H1 (cell line): ENCODE results near the gene SND1. TPM values are rescaled to one million over a fixed set of nuclear protein-coding genes. Genes with fewer than 3 reads are reported as not detected.

Experiments used
- CTCF ChIA-PET: fragments of 300-600 bp; sonication (Branson Sonifier 250); formaldehyde crosslinking; loops from one replicate; lab custom pipeline; 2021; ENCODE audit not compliant: partially characterized antibody; lab: Charles Lee
- POLR2A ChIA-PET: fragments of 300-600 bp; sonication (Branson Sonifier 250); formaldehyde crosslinking; loops from one replicate; lab custom pipeline; 2021; ENCODE audit warnings: inconsistent platforms; ENCODE audit not compliant: partially characterized antibody; lab: Charles Lee
- DNase-seq, 2 experiments: peaks; one replicate each; pipeline versions ENCODE4 v3.0.0 to v3.0.0-alpha.2; 2010 to 2022; ENCODE audit warnings: low spot score in 2 of 2, low read depth in 1 of 2, mixed read lengths in 1 of 2
- FAIRE-seq: peaks from 2 replicates; lab custom pipeline; 2011; peaks lifted over from hg19 to GRCh38; lab: Jason Lieb, UNC
- H2AFZ ChIP-seq: 2 replicates; pipeline ENCODE4 v1.8.1; 2012; ENCODE audit warnings: low read length, inconsistent platforms
- H2AK5ac ChIP-seq: 2 replicates; pipeline ENCODE4 v1.6.1; 2013; ENCODE audit warnings: low read depth, low read length
- H2BK120ac ChIP-seq: replicated peaks from 2 replicates; pipeline ENCODE3; 2013; ENCODE audit warnings: low read depth, low read length, inconsistent platforms
- H2BK12ac ChIP-seq: 2 replicates; pipeline ENCODE4 v1.6.1; 2013; ENCODE audit warnings: low read depth, low read length
- H2BK15ac ChIP-seq: 2 replicates; pipeline ENCODE4 v1.6.1; 2013; ENCODE audit warnings: low read length
- H2BK20ac ChIP-seq: 2 replicates; pipeline ENCODE4 v1.6.1; 2013; ENCODE audit warnings: low read length
- H2BK5ac ChIP-seq: 2 replicates; pipeline ENCODE4 v1.6.1; 2013; ENCODE audit warnings: low read depth, low read length
- H3K14ac ChIP-seq: 2 replicates; pipeline ENCODE4 v1.6.1; 2013; ENCODE audit warnings: inconsistent platforms; ENCODE audit not compliant: insufficient read length
- H3K18ac ChIP-seq: 2 replicates; pipeline ENCODE4 v1.6.1; 2013; ENCODE audit warnings: low read length; ENCODE audit errors: extremely low read depth
- H3K23ac ChIP-seq: 2 replicates; pipeline ENCODE4 v1.6.1; 2013; ENCODE audit warnings: inconsistent platforms; ENCODE audit not compliant: insufficient read length
- H3K23me2 ChIP-seq: 2 replicates; pipeline ENCODE4 v1.6.1; 2013; ENCODE audit warnings: low read depth, low read length
- H3K27ac ChIP-seq: 2 replicates; pipeline ENCODE4 v1.6.1; 2011; ENCODE audit warnings: low read depth, low read length, inconsistent platforms
- H3K27me3 ChIP-seq, 4 experiments: replicated peaks in 1 of 4; 1 replicate in 1 of 4; 2 replicates in 3 of 4; pipeline versions ENCODE4 v1.6.1 to v1.8.1; 2011 to 2013; ENCODE audit warnings: low read length in 3 of 4, mild to moderate bottlenecking in 3 of 4, inconsistent platforms in 2 of 4, mixed read lengths in 2 of 4, moderate library complexity in 1 of 4; ENCODE audit not compliant: control insufficient read depth in 3 of 4, insufficient read depth in 3 of 4; ENCODE audit errors: extremely low read depth in 1 of 4
- H3K36me3 ChIP-seq, 4 experiments: 2 replicates each; pipeline versions ENCODE4 v1.6.1 to v1.8.1; 2011 to 2013; ENCODE audit warnings: mild to moderate bottlenecking in 4 of 4, low read length in 3 of 4, moderate library complexity in 2 of 4, control low read depth in 1 of 4, inconsistent platforms in 1 of 4; ENCODE audit not compliant: insufficient read depth in 4 of 4, control insufficient read depth in 2 of 4
- H3K4ac ChIP-seq: replicated peaks from 2 replicates; pipeline ENCODE3; 2013; ENCODE audit warnings: low read length, low read depth, mixed read lengths, inconsistent platforms; ENCODE audit not compliant: insufficient read length
- H3K4me1 ChIP-seq, 4 experiments: replicated peaks in 1 of 4; 1 replicate in 1 of 4; 2 replicates in 3 of 4; pipeline versions ENCODE4 v1.6.1 to v1.8.1; 2011 to 2013; ENCODE audit warnings: low read length in 3 of 4, inconsistent platforms in 2 of 4, mixed read lengths in 1 of 4; ENCODE audit not compliant: insufficient read depth in 4 of 4, control insufficient read depth in 3 of 4
- H3K4me2 ChIP-seq, 2 experiments: 2 replicates each; pipeline versions ENCODE4 v1.6.1 to v1.8.1; 2011 to 2013; ENCODE audit warnings: low read depth in 2 of 2, low read length in 2 of 2, control low read depth in 1 of 2, inconsistent platforms in 1 of 2, mild to moderate bottlenecking in 1 of 2; ENCODE audit not compliant: insufficient read depth in 1 of 2
- H3K4me3 ChIP-seq, 4 experiments: fragments of 200-600, 300-600 bp in 1 of 4; sonication (generic), shearing (Covaris generic), sonication (Bioruptor Twin) in 1 of 4; 2 replicates each; pipeline versions ENCODE4 v1.5.1 to v1.8.1; 2011 to 2016; ENCODE audit warnings: low read length in 4 of 4, low read depth in 3 of 4, control low read depth in 2 of 4, inconsistent platforms in 2 of 4, mild to moderate bottlenecking in 2 of 4, mixed read lengths in 1 of 4, moderate library complexity in 1 of 4; ENCODE audit not compliant: insufficient read depth in 2 of 4; ENCODE audit errors: extremely low read depth in 1 of 4
- H3K56ac ChIP-seq: replicated peaks from 2 replicates; pipeline ENCODE3; 2013; ENCODE audit warnings: low read depth, mild to moderate bottlenecking, mixed read lengths, low read length, inconsistent platforms; ENCODE audit not compliant: insufficient read length
- H3K79me1 ChIP-seq: 2 replicates; pipeline ENCODE4 v1.6.1; 2013; ENCODE audit warnings: low read depth, low read length, control low read depth
- H3K79me2 ChIP-seq, 2 experiments: 2 replicates each; pipeline versions ENCODE4 v1.6.1 to v1.8.1; 2012 to 2013; ENCODE audit warnings: low read length in 2 of 2, mild to moderate bottlenecking in 2 of 2, inconsistent platforms in 1 of 2; ENCODE audit not compliant: insufficient read depth in 2 of 2, control insufficient read depth in 1 of 2
- H3K9ac ChIP-seq, 4 experiments: replicated peaks in 1 of 4; 1 replicate in 1 of 4; 2 replicates in 3 of 4; pipeline versions ENCODE4 v1.6.1 to v1.8.1; 2011 to 2013; ENCODE audit warnings: low read depth in 3 of 4, low read length in 3 of 4, control low read depth in 2 of 4, mild to moderate bottlenecking in 2 of 4, moderate library complexity in 2 of 4, inconsistent platforms in 1 of 4; ENCODE audit errors: extremely low read depth in 1 of 4
- H3K9me3 ChIP-seq, 2 experiments: 2 replicates each; pipeline versions ENCODE4 v1.6.1 to v1.8.1; 2012 to 2013; ENCODE audit warnings: mild to moderate bottlenecking in 2 of 2, moderate library complexity in 2 of 2, control low read depth in 1 of 2, inconsistent platforms in 1 of 2, low read depth in 1 of 2, low read length in 1 of 2, mixed read lengths in 1 of 2; ENCODE audit not compliant: insufficient read depth in 2 of 2
- H4K20me1 ChIP-seq, 2 experiments: replicated peaks in 1 of 2; 2 replicates each; pipeline versions ENCODE3 to v1.8.1; 2011 to 2013; ENCODE audit warnings: inconsistent platforms in 2 of 2, low read length in 2 of 2, mild to moderate bottlenecking in 1 of 2; ENCODE audit not compliant: insufficient read depth in 2 of 2, control insufficient read depth in 1 of 2
- H4K5ac ChIP-seq: 2 replicates; pipeline ENCODE4 v1.6.1; 2013; ENCODE audit warnings: low read length, low read depth, mixed read lengths, inconsistent platforms; ENCODE audit not compliant: insufficient read length
- H4K8ac ChIP-seq: 2 replicates; pipeline ENCODE4 v1.8.0; 2013; ENCODE audit warnings: mild to moderate bottlenecking, moderate library complexity, low read length, inconsistent platforms; ENCODE audit not compliant: insufficient read depth; ENCODE audit errors: extremely low read depth
- H4K91ac ChIP-seq: replicated peaks from 2 replicates; pipeline ENCODE3; 2013; ENCODE audit warnings: low read length, mixed read lengths, inconsistent platforms; ENCODE audit not compliant: insufficient read length
- CEBPB ChIP-seq: IDR thresholded peaks from 2 replicates; pipeline ENCODE4 v1.6.1; 2012; ENCODE audit warnings: low read depth, low read length
- MAFK ChIP-seq: IDR thresholded peaks from 2 replicates; pipeline ENCODE4 v1.6.1; 2012; ENCODE audit warnings: low read depth, mild to moderate bottlenecking, improper control_type of control experiment, low read length
- PHF8 ChIP-seq: fragments of 200-600 bp; sonication (generic); conservative IDR thresholded peaks from 2 replicates; pipeline ENCODE4 v1.7.1; 2012; ENCODE audit warnings: low read depth, mild to moderate bottlenecking, inconsistent platforms, low read length, moderate library complexity
- RFX5 ChIP-seq: IDR thresholded peaks from 2 replicates; pipeline ENCODE4 v1.6.1; 2011; ENCODE audit warnings: low read depth, low read length, improper control_type of control experiment, borderline replicate concordance
- SIRT6 ChIP-seq: IDR thresholded peaks from one replicate; pipeline ENCODE4 v1.7.1; 2012; ENCODE audit warnings: low read length, inconsistent platforms
- YY1 ChIP-seq: IDR thresholded peaks from 2 replicates; pipeline ENCODE4 v1.6.1; 2011; ENCODE audit warnings: low read depth, mild to moderate bottlenecking, low read length
- ZNF274 ChIP-seq: IDR thresholded peaks from 2 replicates; pipeline ENCODE4 v1.7.0; 2012; ENCODE audit warnings: low read length, borderline replicate concordance; ENCODE audit errors: extremely low read depth
- WGBS, 2 experiments: shearing (Covaris generic) in 1 of 2; methylation state at CpG; one replicate each; pipeline versions ENCODE4 v1.1.6 to v1.1.7; 2013 to 2015; ENCODE audit warnings: low lambda C conversion rate in 2 of 2, mixed read lengths in 2 of 2, inconsistent platforms in 1 of 2, low coverage in 1 of 2, missing lambda C conversion rate in 1 of 2; ENCODE audit not compliant: insufficient replicate concordance in 2 of 2, insufficient coverage in 1 of 2, insufficient read length in 1 of 2; ENCODE audit errors: extremely low coverage in 1 of 2, missing lambda C conversion rate in 1 of 2; 5-methylcytosine and 5-hydroxymethylcytosine counted together
- polyA plus RNA-seq, 7 experiments: library from polyadenylated mRNA; depleted of rRNA in 3 of 7; stranded (reverse) in 5 of 7; unstranded in 2 of 7; fragments of >200 nt in 5 of 7; fragments of 200-250 nt in 2 of 7; gene quantifications; 1 replicate in 5 of 7; 2 replicates in 1 of 7; 4 replicates in 1 of 7; pipeline versions ENCODE4 v1.2.1 to v1.2.3, GENCODE V29; 2011 to 2013; ENCODE audit warnings: missing spikeins in 2 of 7, mixed read lengths in 2 of 7
- total RNA-seq: library from RNA; stranded (reverse); fragmentation: NEBNext Ultra II Directional; extraction: Animal tissue kit (Norgen Biotek cat#: 25700); gene quantifications from 2 replicates; pipeline ENCODE4 v1.2.1, GENCODE V29; 2021

SND1 gene
- total and polyA plus RNA-seq, 2 of the 8 experiments (the other 6 are each of a cell fraction or from before 2014, with no cell fraction given) = 122 to 290 TPM

GRCh38 chr7:128054511-128054910 lies 402.5 kb downstream of the SND1 start:
- H2AK5ac ChIP-seq = no peak overlapping the region
- TF ChIP-seq SIRT6 = no peak
- no peak for TF ChIP-seq RFX5
- TF ChIP-seq CEBPB = no peak
- TF ChIP-seq PHF8 = no peak
- no peak for TF ChIP-seq ZNF274
- TF ChIP-seq MAFK = no peak
- TF ChIP-seq YY1 = no peak
- H3K23me2 ChIP-seq = no peaks in the 10 kb centered on the region
- no peak overlapping the region for H2AFZ ChIP-seq
- no peaks in the 10 kb centered on the region for H3K79me2 ChIP-seq
- no peak overlapping the region for H3K14ac ChIP-seq
- H3K9ac ChIP-seq = no peak overlapping the region
- no peak overlapping the region for H3K27ac ChIP-seq
- FAIRE-seq = no peak
- no peak overlapping the region for H3K4ac ChIP-seq
- no peak overlapping the region for H3K56ac ChIP-seq
- no peak overlapping the region for H3K4me2 ChIP-seq
- H2BK15ac ChIP-seq = no peak overlapping the region
- H4K91ac ChIP-seq = no peak overlapping the region
- no peaks in the 10 kb centered on the region for H3K79me1 ChIP-seq
- H3K23ac ChIP-seq = no peak overlapping the region
- CTCF ChIA-PET = interaction anchor here (0.8 to 10.4 kb wide), 9 partner anchors 10 to 477 kb away, joined by 3 to 93 read pairs (median 3); no protein-coding TSS in a partner anchor
- POLR2A ChIA-PET = no interaction called here
- peaks cover 0 to 8% (median under 1%) of the 10 kb centered on the region in 4 experiments; a peak in 1 of 7 replicates for H3K4me1 ChIP-seq
- H2BK5ac ChIP-seq = no peak overlapping the region
- no peak overlapping the region for H2BK12ac ChIP-seq
- WGBS, 2 experiments = 78% methylated on average over 4 of the region's 4 CpGs; no CpG with 5 or more reads in 1 of the 2 experiments
- no peaks in the 10 kb centered on the region for H3K36me3 ChIP-seq
- no peaks in the 10 kb centered on the region for H3K9me3 ChIP-seq
- H2BK20ac ChIP-seq = no peak overlapping the region
- H4K8ac ChIP-seq = no peak overlapping the region
- H2BK120ac ChIP-seq = no peak overlapping the region
- H3K27me3 ChIP-seq = no peaks in the 10 kb centered on the region
- no peak overlapping the region for H3K18ac ChIP-seq
- peaks cover 4 to 8% of the 10 kb centered on the region in 2 experiments for H4K20me1 ChIP-seq
- no peak for DNase-seq
- no peak overlapping the region for H3K4me3 ChIP-seq
- H4K5ac ChIP-seq = no peak overlapping the region
